K562 (cell line): ENCODE measurements around the gene VKORC1. TPM values are rescaled to one million over a fixed set of nuclear protein-coding genes. Genes with fewer than 3 reads are reported as not detected.

Experiments used
- ATAC-seq: fragments of 200-7000 bp; cut with Tn5 transposase; 3 replicates; pipeline ENCODE4 v1.9.1; 2020; ENCODE audit warnings: moderate library complexity
- BruUV-seq: library from RNA; stranded (reverse); fragments of 400-500 nt; replicated peaks from 2 replicates; lab custom pipeline; 2021; lab: Mats Ljungman, UMichigan
- CTCF ChIA-PET: fragments of 300-600 bp; formaldehyde crosslinking; extraction: SDS; loops from one replicate; lab custom pipeline; 2021; ENCODE audit warnings: low intra/inter-chr PET ratio; lab: Yijun Ruan, JAX
- POLR2A ChIA-PET: fragments of 300-600, 350-650 bp; sonication (Branson Sonifier 250); formaldehyde crosslinking; extraction: SDS; loops from one replicate; lab custom pipeline; 2021; ENCODE audit warnings: antibody characterized with exemption, inconsistent platforms; lab: Yijun Ruan, JAX
- DNase-seq, 4 experiments: peaks; one replicate each; pipeline versions ENCODE4 v3.0.0 to v3.0.0-alpha.2; 2011 to 2018; ENCODE audit warnings: low spot score in 3 of 4, mixed read lengths in 3 of 4; ENCODE audit errors: extremely low read depth in 1 of 4
- FAIRE-seq: peaks from 2 replicates; lab custom pipeline; 2011; peaks lifted over from hg19 to GRCh38; lab: Jason Lieb, UNC
- H2AFZ ChIP-seq: 2 replicates; pipeline ENCODE4 v1.6.0; 2011; ENCODE audit warnings: low read depth, low read length, control low read depth, inconsistent platforms
- H3K27ac ChIP-seq: fragments of 200-600 bp; 3 replicates; pipeline ENCODE4 v1.8.0; 2011; ENCODE audit warnings: low read depth, mild to moderate bottlenecking, control low read depth, inconsistent platforms, low read length, moderate library complexity, mixed read lengths; ENCODE audit errors: extremely low read depth
- H3K27me3 ChIP-seq, 2 experiments: fragments of 300-600 bp in 1 of 2; 2 replicates in 1 of 2; 3 replicates in 1 of 2; pipeline versions ENCODE4 v1.6.0 to v1.8.0; 2011; ENCODE audit warnings: inconsistent platforms in 2 of 2, low read length in 2 of 2, mild to moderate bottlenecking in 1 of 2, mixed read lengths in 1 of 2, moderate library complexity in 1 of 2; ENCODE audit not compliant: control insufficient read depth in 2 of 2, insufficient read depth in 2 of 2
- H3K36me3 ChIP-seq: fragments of 300-600 bp; 3 replicates; pipeline ENCODE4 v1.8.0; 2011; ENCODE audit warnings: mild to moderate bottlenecking, low read length, inconsistent platforms; ENCODE audit not compliant: control insufficient read depth, insufficient read depth
- H3K4me1 ChIP-seq, 2 experiments: fragments of 200-600 bp in 1 of 2; replicated peaks in 1 of 2; 2 replicates in 1 of 2; 3 replicates in 1 of 2; pipeline versions ENCODE4 v1.5.1 to v1.8.0; 2011; ENCODE audit warnings: inconsistent platforms in 2 of 2, low read length in 2 of 2, mild to moderate bottlenecking in 1 of 2, mixed read lengths in 1 of 2, moderate library complexity in 1 of 2; ENCODE audit not compliant: control insufficient read depth in 2 of 2, insufficient read depth in 2 of 2
- H3K4me2 ChIP-seq: 2 replicates; pipeline ENCODE4 v1.6.1; 2011; ENCODE audit warnings: low read length, control low read depth, inconsistent platforms, mixed read lengths; ENCODE audit not compliant: insufficient read depth
- H3K4me3 ChIP-seq: fragments of 200-600 bp; sonication (generic), shearing (Covaris generic); 2 replicates; pipeline ENCODE4 v1.5.1; 2016; ENCODE audit warnings: control low read depth, inconsistent platforms
- H3K79me2 ChIP-seq: fragments of 200-600 bp; 3 replicates; pipeline ENCODE4 v1.8.0; 2011; ENCODE audit warnings: low read length, inconsistent platforms; ENCODE audit not compliant: control insufficient read depth, insufficient read depth
- H3K9ac ChIP-seq, 2 experiments: 2 replicates each; pipeline versions ENCODE4 v1.6.0 to v1.6.1; 2011; ENCODE audit warnings: low read depth in 2 of 2, low read length in 2 of 2, control low read depth in 1 of 2, inconsistent platforms in 1 of 2, mild to moderate bottlenecking in 1 of 2, mixed read lengths in 1 of 2; ENCODE audit not compliant: insufficient read depth in 1 of 2
- H3K9me1 ChIP-seq: one replicate; pipeline ENCODE4 v1.6.0; 2011; ENCODE audit warnings: inconsistent platforms, mild to moderate bottlenecking, low read length, moderate library complexity; ENCODE audit not compliant: control insufficient read depth, insufficient read depth
- H3K9me3 ChIP-seq: replicated peaks from 2 replicates; pipeline ENCODE4 v1.5.1; 2011; ENCODE audit warnings: low read depth, low read length, inconsistent platforms; ENCODE audit not compliant: control insufficient read depth, insufficient read depth
- H4K20me1 ChIP-seq: replicated peaks from 2 replicates; pipeline ENCODE4 v1.6.1; 2011; ENCODE audit warnings: low read length, inconsistent platforms, mixed read lengths; ENCODE audit not compliant: control insufficient read depth, insufficient read depth
- CREB3 ChIP-seq: fragments of 450-650 bp; conservative IDR thresholded peaks from 2 replicates; pipeline ENCODE4 v1.6.1; 2016; ENCODE audit warnings: missing genetic modification characterization, low read depth, mild to moderate bottlenecking, missing compliant biosample characterization, moderate library complexity
- CTCF ChIP-seq, 3 experiments: IDR thresholded peaks in 2 of 3; conservative IDR thresholded peaks in 1 of 3; 2 replicates each; pipeline ENCODE4 v1.5.1; 2011 to 2012; ENCODE audit warnings: low read length in 3 of 3, mild to moderate bottlenecking in 3 of 3, control low read depth in 2 of 3, improper control_type of control experiment in 1 of 3, inconsistent platforms in 1 of 3, low read depth in 1 of 3, mixed read lengths in 1 of 3, moderate library complexity in 1 of 3; ENCODE audit not compliant: insufficient read depth in 2 of 3
- HNRNPH1 ChIP-seq: fragments of 200-400 bp; formaldehyde crosslinking; optimal IDR thresholded peaks from 2 replicates; pipeline ENCODE3; 2017; ENCODE audit warnings: low read depth, mild to moderate bottlenecking, low read length, moderate library complexity
- HNRNPL ChIP-seq: fragments of 200-400 bp; formaldehyde crosslinking; IDR thresholded peaks from 2 replicates; pipeline ENCODE4 v1.6.1; 2017; ENCODE audit warnings: low read depth, mild to moderate bottlenecking, low read length
- KAT7 ChIP-seq: sonication (generic); formaldehyde crosslinking; IDR thresholded peaks from 2 replicates; pipeline ENCODE4 v1.8.0; 2022; ENCODE audit warnings: missing genetic modification reagents, mild to moderate bottlenecking, borderline replicate concordance
- NBN ChIP-seq: fragments of 450-650 bp; IDR thresholded peaks from 2 replicates; pipeline ENCODE4 v1.6.1; 2016; ENCODE audit warnings: low read depth, mild to moderate bottlenecking
- NFRKB ChIP-seq: fragments of 450-650 bp; IDR thresholded peaks from 2 replicates; pipeline ENCODE4 v1.6.1; 2016; ENCODE audit warnings: low read depth
- POLR2AphosphoS2 ChIP-seq: IDR thresholded peaks from 2 replicates; pipeline ENCODE4 v1.6.1; 2012; ENCODE audit warnings: low read length, improper control_type of control experiment
- SMARCB1 ChIP-seq: IDR thresholded peaks from 2 replicates; pipeline ENCODE4 v1.6.1; 2011; ENCODE audit warnings: improper control_type of control experiment, low read depth; ENCODE audit not compliant: insufficient read length
- SNRNP70 ChIP-seq: fragments of 200-400 bp; formaldehyde crosslinking; optimal IDR thresholded peaks from 2 replicates; pipeline ENCODE3; 2017; ENCODE audit warnings: low read depth, low read length
- ZNF174 ChIP-seq: fragments of 250-450 bp; sonication (Bioruptor Pico); IDR thresholded peaks from 2 replicates; pipeline ENCODE4 v1.4.0; 2020; ENCODE audit warnings: mild to moderate bottlenecking
- ZNF274 ChIP-seq: IDR thresholded peaks from 2 replicates; pipeline ENCODE4 v1.6.1; 2011; ENCODE audit warnings: low read depth, mild to moderate bottlenecking, low read length, moderate library complexity, borderline replicate concordance
- WGBS: fragments of 100-300 bp; shearing (Covaris generic); methylation state at CpG from one replicate; pipeline ENCODE4 v1.1.6; 2016; ENCODE audit warnings: low coverage, mixed read lengths; ENCODE audit not compliant: insufficient coverage; ENCODE audit errors: missing lambda C conversion rate; 5-methylcytosine and 5-hydroxymethylcytosine counted together
- in situ Hi-C: fragments of 300-500 bp; cut with MboI; formaldehyde crosslinking; loops from 4 replicates; pipeline ENCODE4 v1.15.0; 2018; ENCODE audit warnings: inconsistent platforms, mixed read lengths
- intact Hi-C: fragments of 100-400 bp; cut with micrococcal nuclease; formaldehyde crosslinking; loops from 2 replicates; pipeline ENCODE4 v1.14.2; 2022
- polyA plus RNA-seq, 8 experiments: library from polyadenylated mRNA; depleted of rRNA in 4 of 8; stranded (reverse) in 5 of 8; unstranded in 3 of 8; fragments of >200 nt; fragmentation: Nextera tagmentation in 2 of 8; fragmentation: Illumina TruSeq in 1 of 8; extraction: Ambion mirVana in 2 of 8; extraction: Trizol in 1 of 8; gene quantifications; 2 replicates each; pipeline versions ENCODE4 v1.2.1 to v1.2.3, GENCODE V29; 2011 to 2014; ENCODE audit warnings: inconsistent platforms in 1 of 8, missing spikeins in 1 of 8
- total RNA-seq, 7 experiments: library from RNA; depleted of rRNA in 6 of 7; stranded (reverse); fragments of >200 nt in 6 of 7; fragmentation: Illumina TruSeq in 2 of 7; extraction: Trizol in 2 of 7; gene quantifications; 2 replicates each; pipeline versions ENCODE4 v1.2.1 to v1.2.3, GENCODE V29; 2011 to 2021; ENCODE audit warnings: low replicate concordance in 1 of 7

The VKORC1 gene
- total and polyA plus RNA-seq, 9 of the 15 experiments (the other 6 are each of a cell fraction or from before 2014, with no cell fraction given), result 30.0 to 119 (median 62.1) TPM

GRCh38 chr16:31063495-31063842, 31.1 kb downstream of the VKORC1 start:
- TF ChIP-seq POLR2AphosphoS2 (no peak), SNRNP70 (no peak), HNRNPL (no peak), KAT7 (no peak), NFRKB (no peak), CREB3 (tag) (no peak), CTCF (IDR thresholded peaks at IDR 0.05 in 2 of 3, conservative IDR thresholded peaks at IDR 0.05 in 1 of 3; ENCODE audit: insufficient read depth in 2 of 3, low read depth in 1 of 3, low read length in 3 of 3) (no peak), NBN (no peak), ZNF174 (CRISPR knock-in tag) (no peak), HNRNPH1 (no peak), SMARCB1 (no peak), ZNF274 (no peak)
- H3K9me1 ChIP-seq, result no peaks in the 10 kb centered on the region
- FAIRE-seq (no peak), DNase-seq (no peak), ATAC-seq (no peak)
- H3K27ac ChIP-seq, result no peak overlapping the region
- H3K4me1 ChIP-seq, result peaks cover 0 to 19% of the 10 kb centered on the region in 2 experiments; a peak in 3 of 5 replicates
- POLR2A ChIA-PET, result interaction anchor here (1.5 to 1.7 kb wide), 2 partner anchors 9 to 13 kb away, joined by 5 to 10 read pairs; no protein-coding TSS in a partner anchor
- no peaks in the 10 kb centered on the region for H4K20me1 ChIP-seq
- H3K79me2 ChIP-seq, result peaks cover 26% of the 10 kb centered on the region
- H2AFZ ChIP-seq, result no peak overlapping the region
- H3K4me3 ChIP-seq, result no peak overlapping the region
- in situ Hi-C loops, result no loop called here
- 95% methylated on average over 9 of the region's 9 CpGs for WGBS
- no peak overlapping the region for H3K9ac ChIP-seq
- no TSS peak for BruUV-seq
- intact Hi-C loops, result no loop called here
- H3K4me2 ChIP-seq, result no peak overlapping the region
- CTCF ChIA-PET, result no interaction called here
- H3K36me3 ChIP-seq, result peaks cover 42% of the 10 kb centered on the region; the same call in 2 of the 3 replicates
- H3K9me3 ChIP-seq, result no peaks in the 10 kb centered on the region
- H3K27me3 ChIP-seq, result no peaks in the 10 kb centered on the region
